A549 (cell line): Measurements from ENCODE around the gene C12orf75. TPM values are rescaled to one million over a fixed set of nuclear protein-coding genes. Genes with fewer than 3 reads are reported as not detected.
"Not testable (repeated sequence)": the region's sequence is repeated elsewhere in the genome, so short reads cannot be mapped to it uniquely, and the experiment has no call there.

ENCODE experiments used
- ATAC-seq, 2 experiments: fragments of 200-7000 bp in 1 of 2; fragments of >200 bp in 1 of 2; cut with Nextera tagmentation in 1 of 2; cut with Tn5 transposase in 1 of 2; 3 replicates each; pipeline versions ENCODE4 v1.8.0 to v1.9.1; 2018 to 2020; ENCODE audit warnings: mild to moderate bottlenecking in 1 of 2, moderate library complexity in 1 of 2
- CTCF ChIA-PET: fragments of 300-600 bp; sonication (Branson Sonifier 250); formaldehyde crosslinking; extraction: SDS; loops from one replicate; lab custom pipeline; 2021; ENCODE audit warnings: antibody characterized with exemption, inconsistent platforms; lab: Yijun Ruan, JAX
- POLR2A ChIA-PET: fragments of 350-600 bp; formaldehyde crosslinking; extraction: SDS; loops from one replicate; lab custom pipeline; 2021; ENCODE audit warnings: antibody characterized with exemption, inconsistent platforms; lab: Yijun Ruan, JAX
- DNase-seq, 2 experiments: peaks; one replicate each; pipeline versions ENCODE4 v3.0.0 to v3.0.0-alpha.2; 2011 to 2016; ENCODE audit warnings: low read depth in 1 of 2, low spot score in 1 of 2
- FAIRE-seq: peaks from 2 replicates; lab custom pipeline; 2011; peaks lifted over from hg19 to GRCh38; lab: Jason Lieb, UNC
- H3K27ac ChIP-seq, 2 experiments: fragments of >200 bp; sonication (Bioruptor Twin); formaldehyde crosslinking; 3 replicates each; pipeline ENCODE4 v1.5.1; 2016 to 2017
- H3K4me1 ChIP-seq: fragments of >200 bp; sonication (Bioruptor Twin); formaldehyde crosslinking; 3 replicates; pipeline ENCODE4 v1.6.1; 2016
- H3K4me2 ChIP-seq: fragments of >200 bp; sonication (Bioruptor Twin); formaldehyde crosslinking; 3 replicates; pipeline ENCODE4 v1.6.1; 2016
- H3K4me3 ChIP-seq: fragments of >200 bp; sonication (Bioruptor Twin); formaldehyde crosslinking; 3 replicates; pipeline ENCODE4 v1.5.1; 2016
- H3K9me3 ChIP-seq: fragments of >200 bp; sonication (Bioruptor Twin); formaldehyde crosslinking; 3 replicates; pipeline ENCODE4 v1.6.1; 2016
- BHLHE40 ChIP-seq: IDR thresholded peaks from 2 replicates; pipeline ENCODE4 v1.6.1; 2012; ENCODE audit warnings: low read depth, low read length, inconsistent platforms
- CBX2 ChIP-seq: fragments of 200-600 bp; sonication (generic); IDR thresholded peaks from 2 replicates; pipeline ENCODE4 v1.6.1; 2016; ENCODE audit warnings: low read depth, mild to moderate bottlenecking, borderline replicate concordance
- CEBPB ChIP-seq, 2 experiments: fragments of >200 bp in 1 of 2; sonication (Bioruptor Twin) in 1 of 2; formaldehyde crosslinking in 1 of 2; IDR thresholded peaks; 2 replicates each; pipeline ENCODE4 v1.6.1; 2012 to 2016
- CHD2 ChIP-seq: fragments of 150-350 bp; IDR thresholded peaks from 2 replicates; pipeline ENCODE4 v1.6.1; 2014; ENCODE audit warnings: low read length; ENCODE audit not compliant: partially characterized antibody
- CHD4 ChIP-seq: fragments of 200-600 bp; sonication (generic); IDR thresholded peaks from 2 replicates; pipeline ENCODE4 v1.6.1; 2016; ENCODE audit warnings: antibody characterized with exemption, mild to moderate bottlenecking, borderline replicate concordance
- E2F6 ChIP-seq: IDR thresholded peaks from 2 replicates; pipeline ENCODE4 v1.6.1; 2012; ENCODE audit warnings: low read depth, borderline replicate concordance
- ELK1 ChIP-seq: fragments of 150-350 bp; IDR thresholded peaks from 2 replicates; pipeline ENCODE4 v1.6.1; 2014; ENCODE audit warnings: low read depth, mild to moderate bottlenecking, low read length
- HES2 ChIP-seq: fragments of >200 bp; sonication (Bioruptor Twin); formaldehyde crosslinking; IDR thresholded peaks from 2 replicates; pipeline ENCODE4 v1.6.1; 2016
- HOXB5 ChIP-seq: fragments of 250-450 bp; sonication (Bioruptor Pico); IDR thresholded peaks from 2 replicates; pipeline ENCODE4 v1.5.0; 2020; ENCODE audit warnings: mild to moderate bottlenecking, moderate library complexity
- JUN ChIP-seq, 2 experiments: fragments of >200 bp; sonication (Bioruptor Twin); formaldehyde crosslinking; IDR thresholded peaks; 2 replicates in 1 of 2; 3 replicates in 1 of 2; pipeline ENCODE4 v1.6.1; 2016 to 2017
- JUNB ChIP-seq: fragments of >200 bp; sonication (Bioruptor Twin); formaldehyde crosslinking; IDR thresholded peaks from 2 replicates; pipeline ENCODE4 v1.6.1; 2016
- KDM1A ChIP-seq: fragments of 200-600 bp; sonication (generic); IDR thresholded peaks from 2 replicates; pipeline ENCODE4 v1.6.1; 2016; ENCODE audit warnings: low read depth, mild to moderate bottlenecking
- MAZ ChIP-seq: fragments of 150-350 bp; IDR thresholded peaks from 2 replicates; pipeline ENCODE4 v1.6.1; 2014; ENCODE audit warnings: antibody characterized with exemption, low read depth, low read length, borderline replicate concordance
- MYC ChIP-seq: IDR thresholded peaks from 2 replicates; pipeline ENCODE4 v1.6.1; 2012; ENCODE audit warnings: mild to moderate bottlenecking, inconsistent platforms, low read length, improper control_type of control experiment, borderline replicate concordance
- NPAS2 ChIP-seq: fragments of 250-450 bp; sonication (Bioruptor Pico); IDR thresholded peaks from 2 replicates; pipeline ENCODE4 v1.8.0; 2022; ENCODE audit warnings: mild to moderate bottlenecking, moderate library complexity, borderline replicate concordance
- NR3C1 ChIP-seq: fragments of >200 bp; sonication (Bioruptor Twin); formaldehyde crosslinking; IDR thresholded peaks from 3 replicates; pipeline ENCODE4 v1.6.1; 2017
- PHF8 ChIP-seq: fragments of 200-600 bp; sonication (generic); IDR thresholded peaks from 2 replicates; pipeline ENCODE4 v1.6.1; 2016; ENCODE audit warnings: low read depth, mild to moderate bottlenecking, antibody characterized with exemption, moderate library complexity, borderline replicate concordance
- RFX5 ChIP-seq: fragments of 450-650 bp; IDR thresholded peaks from 2 replicates; pipeline ENCODE4 v1.7.1; 2014; ENCODE audit warnings: antibody characterized with exemption, mild to moderate bottlenecking, moderate library complexity
- SREBF2 ChIP-seq: fragments of 450-650 bp; IDR thresholded peaks from 2 replicates; pipeline ENCODE4 v1.6.1; 2014; ENCODE audit warnings: mild to moderate bottlenecking, moderate library complexity
- USF2 ChIP-seq: fragments of 450-650 bp; IDR thresholded peaks from 2 replicates; pipeline ENCODE4 v1.6.1; 2014; ENCODE audit warnings: antibody characterized with exemption
- WGBS: methylation state at CpG from one replicate; pipeline ENCODE4 v1.1.6; 2017; ENCODE audit errors: missing lambda C conversion rate; 5-methylcytosine and 5-hydroxymethylcytosine counted together
- polyA plus RNA-seq, 4 experiments: library from polyadenylated mRNA; depleted of rRNA in 3 of 4; stranded (reverse); fragments of >200 nt; fragmentation: RNase III in 1 of 4; extraction: RNeasy Plus Mini Kit Qiagen cat#74134 plus additional on column Dnase treatment in 1 of 4; gene quantifications; 2 replicates in 3 of 4; 3 replicates in 1 of 4; pipeline ENCODE4 v1.2.3, GENCODE V29; 2011 to 2017

C12orf75 gene
- polyA plus RNA-seq, 2 of the 4 experiments (the other 2 are of a cell fraction) = 210 to 298 TPM

- H3K4me2 ChIP-seq = no peak overlapping the region
- WGBS = 64% methylated on average over 1 of the region's 1 CpG
- ATAC-seq (no peak), FAIRE-seq (no peak), DNase-seq (no peak)
- H3K27ac ChIP-seq = no peak overlapping the region
- CTCF ChIA-PET = interaction anchor here (1.0 to 1.7 kb wide), 3 partner anchors 9 to 40 kb away, joined by 3 to 5 read pairs (median 3); no protein-coding TSS in a partner anchor
- no peak overlapping the region for H3K4me3 ChIP-seq
- POLR2A ChIA-PET = interaction anchor here (0.5 kb wide), 1 partner anchor 1040 kb away, joined by 4 read pairs; no protein-coding TSS in a partner anchor
- TF ChIP-seq JUNB = no peak
- TF ChIP-seq USF2 = no peak
- no peak for TF ChIP-seq NPAS2 (CRISPR knock-in tag)
- TF ChIP-seq BHLHE40 = no peak
- TF ChIP-seq ELK1 = no peak
- no peak for TF ChIP-seq RFX5
- no peak for TF ChIP-seq JUN (IDR thresholded peaks at IDR 0.05)
- no peak for TF ChIP-seq MAZ
- TF ChIP-seq PHF8 = no peak
- no peak for TF ChIP-seq E2F6
- TF ChIP-seq SREBF2 = no peak
- TF ChIP-seq CHD4 = no peak
- TF ChIP-seq CHD2 = no peak
- TF ChIP-seq KDM1A = no peak
- no peak for TF ChIP-seq MYC
- no peak for TF ChIP-seq NR3C1
- no peak for TF ChIP-seq CBX2
- H3K4me1 ChIP-seq = peaks cover 41% of the 10 kb centered on the region
- H3K9me3 ChIP-seq = peaks cover 8% of the 10 kb centered on the region; the same call in 2 of the 3 replicates
Measured at GRCh38 chr12:105338966-105339365, 8.5 kb downstream of the C12orf75 start.

GRCh38 chr12:105341010-105341409 is 10.5 kb downstream of the C12orf75 start:
- no peak for TF ChIP-seq HOXB5 (CRISPR knock-in tag)
- TF ChIP-seq HES2 = no peak
- no peak for TF ChIP-seq CBX2
- TF ChIP-seq CHD2 = no peak
- peak in 1 of 2 experiments; percentile 72; a peak in 2 of 4 replicates for TF ChIP-seq CEBPB (IDR thresholded peaks at IDR 0.05)
- Histone ChIP-seq H3K4me1 (peaks cover 21% of the 10 kb centered on the region), H3K9me3 (peaks cover 8% of the 10 kb centered on the region; the same call in 2 of the 3 replicates), H3K4me2 (no peak overlapping the region), H3K27ac (no peak overlapping the region), H3K4me3 (no peak overlapping the region)
- POLR2A ChIA-PET = no interaction called here
- ATAC-seq (no peak), FAIRE-seq (no peak), DNase-seq (no peak)
- CTCF ChIA-PET = no interaction called here
- 89% methylated on average over 2 of the region's 2 CpGs for WGBS

- DNase-seq, ATAC-seq, H3K4me3 ChIP-seq, H3K4me2 ChIP-seq, POLR2A ChIA-PET, FAIRE-seq, H3K9me3 ChIP-seq, H3K27ac ChIP-seq: not testable (repeated sequence)
- H3K4me1 ChIP-seq = peaks cover 18% of the 10 kb centered on the region
- WGBS = 100% methylated on average over 1 of the region's 1 CpG
- CTCF ChIA-PET = interaction anchor here (1.3 kb wide), 1 partner anchor 9 kb away, joined by 3 read pairs; no protein-coding TSS in a partner anchor
Measured at GRCh38 chr12:105341620-105342019, 11.1 kb downstream of the C12orf75 start.
